OCI-LY1 (cell line): ENCODE data around the gene OR4K17.

Experiments
- H2AFZ ChIP-seq: fragments of 200-600 bp; sonication (generic), shearing (Covaris generic); 2 replicates; pipeline ENCODE4 v1.6.0; 2014; ENCODE audit warnings: antibody characterized with exemption, mild to moderate bottlenecking, low read length
- H3F3A ChIP-seq: fragments of 200-600 bp; sonication (generic), shearing (Covaris generic); 2 replicates; pipeline ENCODE4 v1.6.0; 2014; ENCODE audit warnings: mild to moderate bottlenecking, antibody characterized with exemption, low read length, moderate library complexity; ENCODE audit not compliant: insufficient read depth
- H3K27ac ChIP-seq: fragments of 200-600 bp; sonication (generic); 2 replicates; pipeline ENCODE4 v1.5.1; 2014; ENCODE audit warnings: low read length, mixed run types, mild to moderate bottlenecking, low read depth; ENCODE audit not compliant: poor library complexity, severe bottlenecking
- H3K27me3 ChIP-seq: fragments of 200-600 bp; sonication (generic); 2 replicates; pipeline ENCODE4 v1.6.0; 2014; ENCODE audit warnings: antibody characterized with exemption, mild to moderate bottlenecking, low read length, moderate library complexity; ENCODE audit not compliant: insufficient read depth
- H3K36me3 ChIP-seq: fragments of 200-600 bp; sonication (generic); 2 replicates; pipeline ENCODE4 v1.6.1; 2014; ENCODE audit warnings: mild to moderate bottlenecking, antibody characterized with exemption, low read length, moderate library complexity, mixed read lengths; ENCODE audit not compliant: insufficient read depth
- H3K4me1 ChIP-seq: fragments of 200-600 bp; sonication (generic); 2 replicates; pipeline ENCODE4 v1.5.1; 2014; ENCODE audit warnings: mild to moderate bottlenecking, low read length, moderate library complexity; ENCODE audit not compliant: insufficient read depth, severe bottlenecking
- H3K4me2 ChIP-seq: fragments of 200-600 bp; sonication (generic), shearing (Covaris generic); 2 replicates; pipeline ENCODE4 v1.6.1; 2014; ENCODE audit warnings: low read length
- H3K4me3 ChIP-seq: fragments of 200-600 bp; sonication (generic); 2 replicates; pipeline ENCODE4 v1.5.1; 2014; ENCODE audit warnings: low read length, low read depth, mild to moderate bottlenecking, mixed read lengths; ENCODE audit not compliant: poor library complexity, severe bottlenecking
- H3K79me2 ChIP-seq: fragments of 200-600 bp; shearing (Covaris generic); 2 replicates; pipeline ENCODE4 v1.6.1; 2016; ENCODE audit warnings: mixed run types, low read length, mixed read lengths; ENCODE audit not compliant: insufficient read depth
- H3K9ac ChIP-seq: fragments of 200-600 bp; sonication (generic), shearing (Covaris generic); 2 replicates; pipeline ENCODE4 v1.6.1; 2014; ENCODE audit warnings: mild to moderate bottlenecking, low read length, mixed read lengths
- H3K9me2 ChIP-seq: fragments of 200-600 bp; sonication (generic), shearing (Covaris generic); 2 replicates; pipeline ENCODE4 v1.6.1; 2014; ENCODE audit warnings: low read depth, mild to moderate bottlenecking, low read length, mixed read lengths
- H3K9me3 ChIP-seq: fragments of 200-600 bp; shearing (Covaris generic); 2 replicates; pipeline ENCODE4 v1.6.1; 2014; ENCODE audit warnings: low read length, mixed read lengths
- H4K20me1 ChIP-seq: fragments of 200-600 bp; sonication (generic), shearing (Covaris generic); 2 replicates; pipeline ENCODE4 v1.6.0; 2016; ENCODE audit warnings: mild to moderate bottlenecking, low read length; ENCODE audit not compliant: insufficient read depth
- EZH2 ChIP-seq: fragments of 200-600 bp; sonication (generic), shearing (Covaris generic); IDR thresholded peaks from 2 replicates; pipeline ENCODE4 v1.8.0; 2017; ENCODE audit warnings: borderline replicate concordance, mixed run types, mild to moderate bottlenecking, antibody characterized with exemption, low read length, moderate library complexity, mixed read lengths
- TF ChIP-seq, protein P1 (sequence below): fragments of 200-600 bp; sonication (generic), shearing (Covaris generic); IDR thresholded peaks from 2 replicates; pipeline ENCODE4 v1.5.1; 2017; ENCODE audit warnings: mild to moderate bottlenecking, antibody characterized with exemption, low read length, moderate library complexity, mixed read lengths

OR4K17 gene

DNA sequence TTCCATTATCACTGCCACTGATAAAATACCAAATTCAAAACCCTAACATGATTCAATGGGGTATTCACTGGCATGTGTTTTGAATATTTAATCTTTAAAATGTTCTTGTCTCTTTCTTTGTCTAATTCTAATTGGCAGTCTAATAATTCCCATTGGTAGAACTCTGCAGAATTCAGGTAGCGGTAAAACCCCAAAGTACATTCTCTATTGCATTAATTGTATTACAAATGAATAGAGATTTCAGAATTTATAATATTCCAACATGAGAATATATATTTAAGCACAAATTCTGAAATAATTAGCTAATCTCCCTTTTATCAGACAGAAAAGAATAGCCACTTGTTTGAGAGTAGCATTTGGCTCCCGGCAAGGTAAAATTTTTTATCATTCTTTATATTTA, 28.0 kb downstream of the OR4K17 start, which contains the start of gene OR4N5:
TSS of gene OR4N5 (plus strand) at position 301 of the 400 bp plus-strand sequence. CDS start 4,916 bp downstream, outside the sequence.
- Histone ChIP-seq H3K9me3 (no peaks in the 10 kb centered on the region), H2AFZ (no peak within 1 kb of the TSS), H3K36me3 (no peaks in the 10 kb centered on the region), H4K20me1 (no peaks in the 10 kb centered on the region), H3K4me3 (no peak within 1 kb of the TSS), H3K79me2 (no peaks in the 10 kb centered on the region), H3K27me3 (no peaks in the 10 kb centered on the region), H3K4me1 (no peaks in the 10 kb centered on the region), H3K9ac (no peak within 1 kb of the TSS), H3K9me2 (no peaks in the 10 kb centered on the region), H3K27ac (no peak within 1 kb of the TSS), H3K4me2 (no peak within 1 kb of the TSS), H3F3A (no peaks in the 10 kb centered on the region)
- TF ChIP-seq EZH2 = no peak
- TF ChIP-seq, protein P1, sequence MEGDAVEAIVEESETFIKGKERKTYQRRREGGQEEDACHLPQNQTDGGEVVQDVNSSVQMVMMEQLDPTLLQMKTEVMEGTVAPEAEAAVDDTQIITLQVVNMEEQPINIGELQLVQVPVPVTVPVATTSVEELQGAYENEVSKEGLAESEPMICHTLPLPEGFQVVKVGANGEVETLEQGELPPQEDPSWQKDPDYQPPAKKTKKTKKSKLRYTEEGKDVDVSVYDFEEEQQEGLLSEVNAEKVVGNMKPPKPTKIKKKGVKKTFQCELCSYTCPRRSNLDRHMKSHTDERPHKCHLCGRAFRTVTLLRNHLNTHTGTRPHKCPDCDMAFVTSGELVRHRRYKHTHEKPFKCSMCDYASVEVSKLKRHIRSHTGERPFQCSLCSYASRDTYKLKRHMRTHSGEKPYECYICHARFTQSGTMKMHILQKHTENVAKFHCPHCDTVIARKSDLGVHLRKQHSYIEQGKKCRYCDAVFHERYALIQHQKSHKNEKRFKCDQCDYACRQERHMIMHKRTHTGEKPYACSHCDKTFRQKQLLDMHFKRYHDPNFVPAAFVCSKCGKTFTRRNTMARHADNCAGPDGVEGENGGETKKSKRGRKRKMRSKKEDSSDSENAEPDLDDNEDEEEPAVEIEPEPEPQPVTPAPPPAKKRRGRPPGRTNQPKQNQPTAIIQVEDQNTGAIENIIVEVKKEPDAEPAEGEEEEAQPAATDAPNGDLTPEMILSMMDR = no peak

- Histone ChIP-seq H3K4me3 (no peak overlapping the region), H3K27me3 (no peaks in the 10 kb centered on the region), H3K79me2 (no peaks in the 10 kb centered on the region), H3K4me1 (no peaks in the 10 kb centered on the region), H2AFZ (no peak overlapping the region), H3K36me3 (no peaks in the 10 kb centered on the region), H3K9me2 (no peaks in the 10 kb centered on the region), H3K27ac (no peak overlapping the region), H3K9ac (no peak overlapping the region), H4K20me1 (no peaks in the 10 kb centered on the region), H3F3A (no peaks in the 10 kb centered on the region), H3K9me3 (no peaks in the 10 kb centered on the region), H3K4me2 (no peak overlapping the region)
- no peak for TF ChIP-seq EZH2
- TF ChIP-seq, protein P1 = peak; percentile 42; the same call in 1 of the 2 replicates
Measured at GRCh38 chr14:20143911-20144310, 33.4 kb downstream of the OR4K17 start.

GRCh38 chr14:20144820-20145219, 34.3 kb downstream of the OR4K17 start:
- no peaks in the 10 kb centered on the region for H3F3A ChIP-seq
- H2AFZ ChIP-seq = no peak overlapping the region
- H3K9ac ChIP-seq = no peak overlapping the region
- H3K27ac ChIP-seq = no peak overlapping the region
- no peaks in the 10 kb centered on the region for H3K27me3 ChIP-seq
- H3K4me2 ChIP-seq = no peak overlapping the region
- H3K4me3 ChIP-seq = no peak overlapping the region
- H3K4me1 ChIP-seq = no peaks in the 10 kb centered on the region
- no peaks in the 10 kb centered on the region for H3K9me2 ChIP-seq
- no peaks in the 10 kb centered on the region for H4K20me1 ChIP-seq
- H3K9me3 ChIP-seq = no peaks in the 10 kb centered on the region
- H3K36me3 ChIP-seq = no peaks in the 10 kb centered on the region
- no peak for TF ChIP-seq EZH2
- TF ChIP-seq, protein P1 = no peak
- H3K79me2 ChIP-seq = no peaks in the 10 kb centered on the region
